SK-N-SH treated with all-trans-retinoic acid at 6 μM for 48 hours (cell line): ENCODE results near the gene C12orf42.

ENCODE experiments used
- ISL1 ChIP-seq: fragments of 250-450 bp; sonication (Bioruptor Pico); IDR thresholded peaks from 2 replicates; pipeline ENCODE4 v2.1.2; 2022; ENCODE audit warnings: mild to moderate bottlenecking, moderate library complexity
- PPARA ChIP-seq: fragments of 250-450 bp; sonication (Bioruptor Pico); IDR thresholded peaks from 2 replicates; pipeline ENCODE4 v1.5.0; 2020; ENCODE audit warnings: mild to moderate bottlenecking, borderline replicate concordance
- RARB ChIP-seq: fragments of 250-450 bp; sonication (Bioruptor Pico); IDR thresholded peaks from 2 replicates; pipeline ENCODE4 v1.8.0; 2021; ENCODE audit warnings: mild to moderate bottlenecking, moderate library complexity
- SNAI2 ChIP-seq: fragments of 250-450 bp; sonication (Bioruptor Pico); IDR thresholded peaks from 2 replicates; pipeline ENCODE4 v1.5.0; 2020; ENCODE audit warnings: mild to moderate bottlenecking, moderate library complexity
- TCF4 ChIP-seq: fragments of 250-450 bp; sonication (Bioruptor Pico); IDR thresholded peaks from 2 replicates; pipeline ENCODE4 v1.8.0; 2021; ENCODE audit warnings: mild to moderate bottlenecking, moderate library complexity, borderline replicate concordance
- ZFP30 ChIP-seq: fragments of 450-650 bp; formaldehyde crosslinking; IDR thresholded peaks from 2 replicates; pipeline ENCODE4 v1.5.0; 2022; ENCODE audit warnings: mild to moderate bottlenecking, moderate library complexity
- ZNF70 ChIP-seq: fragments of 450-650 bp; formaldehyde crosslinking; IDR thresholded peaks from 2 replicates; pipeline ENCODE4 v1.5.0; 2020; ENCODE audit warnings: mild to moderate bottlenecking, moderate library complexity
- TF ChIP-seq, protein P1 (sequence below): fragments of 250-450 bp; sonication (Bioruptor Pico); IDR thresholded peaks from 2 replicates; pipeline ENCODE4 v1.8.0; 2020; ENCODE audit warnings: mild to moderate bottlenecking, moderate library complexity, borderline replicate concordance

DNA sequence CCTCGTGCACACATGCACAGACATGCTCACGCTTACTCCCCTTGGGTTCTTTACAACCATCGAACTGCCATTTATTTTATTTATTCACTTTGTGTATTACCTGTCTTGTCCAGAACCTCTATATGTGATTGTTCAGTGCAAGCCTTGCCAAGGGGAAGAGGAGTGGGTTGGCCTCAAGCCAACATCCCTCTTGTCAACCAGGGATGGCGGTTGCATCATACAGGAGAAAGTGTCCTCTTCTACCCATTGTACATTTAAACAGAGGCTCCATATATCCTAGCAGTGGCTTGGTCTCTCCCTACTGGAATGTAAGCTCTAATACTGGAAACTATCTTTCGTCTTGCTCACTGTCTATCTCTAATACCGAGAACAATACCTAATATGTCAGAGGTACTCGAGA, 108.4 kb downstream of the C12orf42 start:
- TF ChIP-seq ZNF70 (CRISPR knock-in tag): no peak
- no peak for TF ChIP-seq ZFP30
- TF ChIP-seq RARB: no peak
- TF ChIP-seq, protein P1, sequence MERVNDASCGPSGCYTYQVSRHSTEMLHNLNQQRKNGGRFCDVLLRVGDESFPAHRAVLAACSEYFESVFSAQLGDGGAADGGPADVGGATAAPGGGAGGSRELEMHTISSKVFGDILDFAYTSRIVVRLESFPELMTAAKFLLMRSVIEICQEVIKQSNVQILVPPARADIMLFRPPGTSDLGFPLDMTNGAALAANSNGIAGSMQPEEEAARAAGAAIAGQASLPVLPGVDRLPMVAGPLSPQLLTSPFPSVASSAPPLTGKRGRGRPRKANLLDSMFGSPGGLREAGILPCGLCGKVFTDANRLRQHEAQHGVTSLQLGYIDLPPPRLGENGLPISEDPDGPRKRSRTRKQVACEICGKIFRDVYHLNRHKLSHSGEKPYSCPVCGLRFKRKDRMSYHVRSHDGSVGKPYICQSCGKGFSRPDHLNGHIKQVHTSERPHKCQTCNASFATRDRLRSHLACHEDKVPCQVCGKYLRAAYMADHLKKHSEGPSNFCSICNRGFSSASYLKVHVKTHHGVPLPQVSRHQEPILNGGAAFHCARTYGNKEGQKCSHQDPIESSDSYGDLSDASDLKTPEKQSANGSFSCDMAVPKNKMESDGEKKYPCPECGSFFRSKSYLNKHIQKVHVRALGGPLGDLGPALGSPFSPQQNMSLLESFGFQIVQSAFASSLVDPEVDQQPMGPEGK (CRISPR knock-in tag): no peak
- TF ChIP-seq ISL1 (CRISPR knock-in tag): no peak
- TF ChIP-seq PPARA (CRISPR knock-in tag): no peak
- no peak for TF ChIP-seq SNAI2 (CRISPR knock-in tag)
- no peak for TF ChIP-seq TCF4 (CRISPR knock-in tag)
